ENCODE results near the gene IQGAP2.
A peak's percentile ranks its signal among the peaks of the same experiment; 100 is the strongest.
"Not testable (repeated sequence)": the region's sequence is repeated elsewhere in the genome, so short reads cannot be mapped to it uniquely, and the experiment has no call there.

IQGAP2 gene

GRCh38 chr5:76576450-76576849 is 173.4 kb downstream of the IQGAP2 start:
- DNase-seq (ENCODE audit: low read depth), result no peak

- DNase-seq (ENCODE audit: low read depth), result no peak
Observed at GRCh38 chr5:76576996-76577395, 173.9 kb downstream of the IQGAP2 start.

- no peak for DNase-seq (ENCODE audit: low read depth)
Observed at GRCh38 chr5:76579166-76579937, 176.3 kb downstream of the IQGAP2 start.

- DNase-seq (ENCODE audit: low read depth), result no peak
Observed at GRCh38 chr5:76580981-76581380, 177.9 kb downstream of the IQGAP2 start.

GRCh38 chr5:76582230-76583162 is 179.4 kb downstream of the IQGAP2 start:
- no peak for DNase-seq (ENCODE audit: low read depth)

GRCh38 chr5:76583163-76584047 is 180.3 kb downstream of the IQGAP2 start:
- no peak for DNase-seq (ENCODE audit: low read depth)

GRCh38 chr5:76585783-76586217 is 182.7 kb downstream of the IQGAP2 start:
- no peak for DNase-seq (ENCODE audit: low read depth)

GRCh38 chr5:76586531-76586930 is 183.4 kb downstream of the IQGAP2 start:
- DNase-seq (ENCODE audit: low read depth), result no peak

- no peak for DNase-seq (ENCODE audit: low read depth)
Observed at GRCh38 chr5:76590027-76590426, 186.9 kb downstream of the IQGAP2 start.

GRCh38 chr5:76591366-76591765 is 188.3 kb downstream of the IQGAP2 start:
- no peak for DNase-seq (ENCODE audit: low read depth)

GRCh38 chr5:76592692-76593091 is 189.6 kb downstream of the IQGAP2 start:
- no peak for DNase-seq (ENCODE audit: low read depth)

- DNase-seq (ENCODE audit: low read depth), result no peak
Observed at GRCh38 chr5:76594107-76594506, 191.0 kb downstream of the IQGAP2 start.

- no peak for DNase-seq (ENCODE audit: low read depth)
Observed at GRCh38 chr5:76595755-76596481, 192.8 kb downstream of the IQGAP2 start.

GRCh38 chr5:76598531-76598930 is 195.4 kb downstream of the IQGAP2 start:
- DNase-seq (ENCODE audit: low read depth), result no peak

GRCh38 chr5:76600716-76601115 is 197.6 kb downstream of the IQGAP2 start:
- DNase-seq (ENCODE audit: low read depth), result no peak

GRCh38 chr5:76601470-76601869 is 198.4 kb downstream of the IQGAP2 start:
- peak; percentile 19 for DNase-seq (ENCODE audit: low read depth)

- no peak for DNase-seq (ENCODE audit: low read depth)
Observed at GRCh38 chr5:76602094-76602726, 199.1 kb downstream of the IQGAP2 start.

GRCh38 chr5:76603991-76604390 is 200.9 kb downstream of the IQGAP2 start:
- DNase-seq (ENCODE audit: low read depth), result not testable (repeated sequence)

- DNase-seq (ENCODE audit: low read depth), result no peak
Observed at GRCh38 chr5:76604838-76605237, 201.8 kb downstream of the IQGAP2 start.

- DNase-seq (ENCODE audit: low read depth), result no peak
Observed at GRCh38 chr5:76606701-76607100, 203.6 kb downstream of the IQGAP2 start.

GRCh38 chr5:76607353-76607871 is 204.3 kb downstream of the IQGAP2 start:
- no peak for DNase-seq (ENCODE audit: low read depth)
